GM23338 (cell line): Measurements from ENCODE around the gene TMEM62. TPM values are rescaled to one million over a fixed set of nuclear protein-coding genes. Genes with fewer than 3 reads are reported as not detected.

Experiments
- ATAC-seq: fragments of 200-7000 bp; cut with Tn5 transposase; 3 replicates; pipeline ENCODE4 v1.9.1; 2020
- DNase-seq: peaks from one replicate; pipeline ENCODE4 v3.0.0-alpha.2; 2015; ENCODE audit warnings: low spot score
- H2AFZ ChIP-seq: fragments of 200-600 bp; sonication (generic); 2 replicates; pipeline ENCODE4 v1.8.0; 2016; ENCODE audit warnings: antibody characterized with exemption, mild to moderate bottlenecking, moderate library complexity
- H3F3A ChIP-seq: fragments of 200-600 bp; sonication (generic); replicated peaks from 2 replicates; pipeline ENCODE4 v1.8.0; 2017; ENCODE audit warnings: antibody characterized with exemption, mixed run types, low read depth
- H3K27ac ChIP-seq: fragments of 200-600 bp; sonication (generic); 2 replicates; pipeline ENCODE4 v1.6.1; 2016; ENCODE audit warnings: low read depth
- H3K27me3 ChIP-seq: fragments of 200-600 bp; sonication (generic); 2 replicates; pipeline ENCODE4 v1.8.0; 2016; ENCODE audit warnings: mild to moderate bottlenecking, mixed run types, moderate library complexity; ENCODE audit not compliant: insufficient read depth
- H3K36me3 ChIP-seq: fragments of 200-600 bp; sonication (generic); 2 replicates; pipeline ENCODE4 v1.8.0; 2016; ENCODE audit warnings: mild to moderate bottlenecking; ENCODE audit not compliant: insufficient read depth
- H3K4me1 ChIP-seq: fragments of 200-600 bp; sonication (generic); 2 replicates; pipeline ENCODE4 v1.8.0; 2016; ENCODE audit warnings: mild to moderate bottlenecking, moderate library complexity; ENCODE audit not compliant: insufficient read depth
- H3K4me2 ChIP-seq: fragments of 200-600 bp; sonication (generic); 2 replicates; pipeline ENCODE4 v1.7.1; 2017; ENCODE audit warnings: mixed run types
- H3K4me3 ChIP-seq: fragments of 200-600 bp; sonication (generic); 2 replicates; pipeline ENCODE4 v1.6.1; 2016; ENCODE audit warnings: mixed run types
- H3K79me2 ChIP-seq: fragments of 200-600 bp; sonication (generic); replicated peaks from 2 replicates; pipeline ENCODE4 v1.8.0; 2017; ENCODE audit warnings: mild to moderate bottlenecking; ENCODE audit not compliant: insufficient read depth
- H3K9me2 ChIP-seq: fragments of 200-600 bp; sonication (generic); 2 replicates; pipeline ENCODE4 v1.8.0; 2017; ENCODE audit not compliant: insufficient read depth
- H4K20me1 ChIP-seq: fragments of 200-600 bp; sonication (generic); replicated peaks from 2 replicates; pipeline ENCODE4 v1.8.0; 2017; ENCODE audit warnings: mild to moderate bottlenecking; ENCODE audit not compliant: insufficient read depth
- H3K27ac Mint-ChIP-seq: 2 replicates; pipeline ENCODE4 v1.8.0; 2020; ENCODE audit warnings: inconsistent platforms, mild to moderate bottlenecking, moderate library complexity, mixed read lengths
- H3K27me3 Mint-ChIP-seq: 3 replicates; pipeline ENCODE4 v1.8.0; 2022; ENCODE audit warnings: low read depth, mild to moderate bottlenecking, moderate library complexity, mixed read lengths, inconsistent platforms; ENCODE audit not compliant: insufficient read depth, poor library complexity
- H3K36me3 Mint-ChIP-seq: 3 replicates; pipeline ENCODE4 v1.8.0; 2021; ENCODE audit warnings: low read depth, mild to moderate bottlenecking, inconsistent platforms, moderate library complexity, mixed read lengths
- H3K4me1 Mint-ChIP-seq: 3 replicates; pipeline ENCODE4 v1.8.0; 2020; ENCODE audit warnings: mild to moderate bottlenecking, inconsistent platforms, mixed read lengths
- H3K4me3 Mint-ChIP-seq: 3 replicates; pipeline ENCODE4 v1.8.0; 2021; ENCODE audit warnings: moderate library complexity, mild to moderate bottlenecking, inconsistent platforms, mixed read lengths
- H3K9me3 Mint-ChIP-seq: 3 replicates; pipeline ENCODE4 v1.8.0; 2020; ENCODE audit warnings: moderate library complexity, mild to moderate bottlenecking, inconsistent platforms, mixed read lengths
- CREB1 ChIP-seq: fragments of 250-450 bp; sonication (Bioruptor Pico); IDR thresholded peaks from 2 replicates; pipeline ENCODE4 v1.5.0; 2020; ENCODE audit warnings: low read depth, mild to moderate bottlenecking, moderate library complexity
- EZH2 ChIP-seq: fragments of 200-600 bp; sonication (generic); IDR thresholded peaks from one replicate; pipeline ENCODE4 v1.8.0; 2017; ENCODE audit warnings: antibody characterized with exemption, mild to moderate bottlenecking, low read depth; ENCODE audit not compliant: unreplicated experiment
- EZH2phosphoT487 ChIP-seq: fragments of 200-600 bp; sonication (generic); IDR thresholded peaks from one replicate; pipeline ENCODE4 v1.8.1; 2018; ENCODE audit warnings: antibody characterized with exemption; ENCODE audit not compliant: unreplicated experiment
- JUNB ChIP-seq: IDR thresholded peaks from one replicate; pipeline ENCODE4 v1.6.1; 2016; ENCODE audit warnings: antibody characterized with exemption; ENCODE audit not compliant: unreplicated experiment
- NANOG ChIP-seq: IDR thresholded peaks from 2 replicates; pipeline ENCODE4 v1.6.1; 2016; ENCODE audit warnings: antibody characterized with exemption, borderline replicate concordance
- POLR2AphosphoS5 ChIP-seq: IDR thresholded peaks from 2 replicates; pipeline ENCODE4 v1.6.1; 2016; ENCODE audit warnings: antibody characterized with exemption, low read depth
- STAT1 ChIP-seq: IDR thresholded peaks from one replicate; pipeline ENCODE4 v1.6.1; 2016; ENCODE audit warnings: antibody characterized with exemption; ENCODE audit not compliant: unreplicated experiment
- ZNF114 ChIP-seq: fragments of 250-450 bp; sonication (Bioruptor Pico); IDR thresholded peaks from 2 replicates; pipeline ENCODE4 v1.5.0; 2020; ENCODE audit warnings: mild to moderate bottlenecking, moderate library complexity
- ZNF331 ChIP-seq: fragments of 250-450 bp; sonication (Bioruptor Pico); IDR thresholded peaks from 2 replicates; pipeline ENCODE4 v1.5.0; 2020; ENCODE audit warnings: low read depth, mild to moderate bottlenecking, moderate library complexity
- polyA plus RNA-seq: library from polyadenylated mRNA; unstranded; fragments of >200 nt; fragmentation: Nextera tagmentation; extraction: Ambion mirVana; gene quantifications from 2 replicates; pipeline ENCODE4 v1.2.1, GENCODE V29; 2016
- total RNA-seq: library from RNA; depleted of rRNA; stranded (reverse); fragments of >200 nt; shearing (Covaris generic); gene quantifications from 2 replicates; pipeline ENCODE4 v1.2.3, GENCODE V29; 2014
- TF ChIP-seq, protein P1 (sequence below): fragments of 250-450 bp; sonication (Bioruptor Pico); IDR thresholded peaks from 2 replicates; pipeline ENCODE4 v1.5.0; 2020; ENCODE audit warnings: mild to moderate bottlenecking, moderate library complexity
- TF ChIP-seq, protein P2 (sequence below): IDR thresholded peaks from 2 replicates; pipeline ENCODE4 v1.6.1; 2016; ENCODE audit warnings: antibody characterized with exemption
- TF ChIP-seq, protein P3 (sequence below), 2 experiments: fragments of 200-600 bp in 1 of 2; sonication (generic) in 1 of 2; conservative IDR thresholded peaks; 2 replicates each; pipeline versions ENCODE4 v1.5.1 to v1.6.1; 2016 to 2017; ENCODE audit warnings: antibody characterized with exemption in 2 of 2, low read depth in 2 of 2, mild to moderate bottlenecking in 2 of 2, moderate library complexity in 1 of 2
- TF ChIP-seq, protein P4 (sequence below): IDR thresholded peaks from one replicate; pipeline ENCODE4 v1.6.1; 2018; ENCODE audit warnings: antibody characterized with exemption; ENCODE audit not compliant: unreplicated experiment

The TMEM62 gene
- total and polyA plus RNA-seq, 2 experiments from 2014 or later, result 3.4 to 14.3 TPM

DNA sequence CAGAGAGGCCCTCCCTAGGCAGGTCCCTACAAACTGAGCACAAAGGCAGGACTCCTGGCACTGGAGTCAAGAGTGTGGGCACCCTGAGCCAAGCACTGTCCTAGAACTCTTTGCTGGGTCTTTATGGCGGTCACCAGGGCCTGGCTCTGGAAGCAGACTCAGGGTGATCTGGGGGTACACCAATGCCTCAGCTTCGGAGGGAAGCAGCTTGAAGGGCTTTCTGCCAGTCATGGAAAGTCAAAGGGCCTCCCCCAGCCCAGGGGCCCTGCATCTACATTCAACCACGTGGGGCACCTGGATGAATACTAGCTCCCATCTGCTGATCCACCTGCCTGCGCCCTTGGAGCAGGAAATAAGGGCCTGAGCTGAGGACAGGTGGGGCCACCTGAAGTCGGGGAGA is 80.1 kb downstream of the TMEM62 start:
- no peak overlapping the region for H3K27ac Mint-ChIP-seq

More for the DNA sequence above, 80.1 kb downstream of the TMEM62 start:
- Histone ChIP-seq H3K4me2 (no peak overlapping the region), H3K4me1 (no peaks in the 10 kb centered on the region), H2AFZ (peak overlapping the region; percentile 96; the same call in 1 of the 2 replicates), H4K20me1 (no peaks in the 10 kb centered on the region), H3K36me3 (no peaks in the 10 kb centered on the region), H3K79me2 (no peaks in the 10 kb centered on the region), H3K27me3 (no peaks in the 10 kb centered on the region), H3K9me2 (no peaks in the 10 kb centered on the region), H3K4me3 (no peak overlapping the region), H3K27ac (no peak overlapping the region), H3F3A (no peaks in the 10 kb centered on the region)
- H3K4me1 Mint-ChIP-seq, result peaks cover 12% of the 10 kb centered on the region; the same call in 2 of the 3 replicates
- H3K27me3 Mint-ChIP-seq, result peaks cover 10% of the 10 kb centered on the region
- DNase-seq, result no peak
- no peaks in the 10 kb centered on the region for H3K9me3 Mint-ChIP-seq
- TF ChIP-seq CREB1 (CRISPR knock-in tag) (no peak), NANOG (no peak), STAT1 (no peak), EZH2 (no peak), ZNF114 (CRISPR knock-in tag) (no peak), JUNB (no peak), ZNF331 (CRISPR knock-in tag) (no peak), EZH2phosphoT487 (no peak), POLR2AphosphoS5 (no peak)
- TF ChIP-seq, protein P1, sequence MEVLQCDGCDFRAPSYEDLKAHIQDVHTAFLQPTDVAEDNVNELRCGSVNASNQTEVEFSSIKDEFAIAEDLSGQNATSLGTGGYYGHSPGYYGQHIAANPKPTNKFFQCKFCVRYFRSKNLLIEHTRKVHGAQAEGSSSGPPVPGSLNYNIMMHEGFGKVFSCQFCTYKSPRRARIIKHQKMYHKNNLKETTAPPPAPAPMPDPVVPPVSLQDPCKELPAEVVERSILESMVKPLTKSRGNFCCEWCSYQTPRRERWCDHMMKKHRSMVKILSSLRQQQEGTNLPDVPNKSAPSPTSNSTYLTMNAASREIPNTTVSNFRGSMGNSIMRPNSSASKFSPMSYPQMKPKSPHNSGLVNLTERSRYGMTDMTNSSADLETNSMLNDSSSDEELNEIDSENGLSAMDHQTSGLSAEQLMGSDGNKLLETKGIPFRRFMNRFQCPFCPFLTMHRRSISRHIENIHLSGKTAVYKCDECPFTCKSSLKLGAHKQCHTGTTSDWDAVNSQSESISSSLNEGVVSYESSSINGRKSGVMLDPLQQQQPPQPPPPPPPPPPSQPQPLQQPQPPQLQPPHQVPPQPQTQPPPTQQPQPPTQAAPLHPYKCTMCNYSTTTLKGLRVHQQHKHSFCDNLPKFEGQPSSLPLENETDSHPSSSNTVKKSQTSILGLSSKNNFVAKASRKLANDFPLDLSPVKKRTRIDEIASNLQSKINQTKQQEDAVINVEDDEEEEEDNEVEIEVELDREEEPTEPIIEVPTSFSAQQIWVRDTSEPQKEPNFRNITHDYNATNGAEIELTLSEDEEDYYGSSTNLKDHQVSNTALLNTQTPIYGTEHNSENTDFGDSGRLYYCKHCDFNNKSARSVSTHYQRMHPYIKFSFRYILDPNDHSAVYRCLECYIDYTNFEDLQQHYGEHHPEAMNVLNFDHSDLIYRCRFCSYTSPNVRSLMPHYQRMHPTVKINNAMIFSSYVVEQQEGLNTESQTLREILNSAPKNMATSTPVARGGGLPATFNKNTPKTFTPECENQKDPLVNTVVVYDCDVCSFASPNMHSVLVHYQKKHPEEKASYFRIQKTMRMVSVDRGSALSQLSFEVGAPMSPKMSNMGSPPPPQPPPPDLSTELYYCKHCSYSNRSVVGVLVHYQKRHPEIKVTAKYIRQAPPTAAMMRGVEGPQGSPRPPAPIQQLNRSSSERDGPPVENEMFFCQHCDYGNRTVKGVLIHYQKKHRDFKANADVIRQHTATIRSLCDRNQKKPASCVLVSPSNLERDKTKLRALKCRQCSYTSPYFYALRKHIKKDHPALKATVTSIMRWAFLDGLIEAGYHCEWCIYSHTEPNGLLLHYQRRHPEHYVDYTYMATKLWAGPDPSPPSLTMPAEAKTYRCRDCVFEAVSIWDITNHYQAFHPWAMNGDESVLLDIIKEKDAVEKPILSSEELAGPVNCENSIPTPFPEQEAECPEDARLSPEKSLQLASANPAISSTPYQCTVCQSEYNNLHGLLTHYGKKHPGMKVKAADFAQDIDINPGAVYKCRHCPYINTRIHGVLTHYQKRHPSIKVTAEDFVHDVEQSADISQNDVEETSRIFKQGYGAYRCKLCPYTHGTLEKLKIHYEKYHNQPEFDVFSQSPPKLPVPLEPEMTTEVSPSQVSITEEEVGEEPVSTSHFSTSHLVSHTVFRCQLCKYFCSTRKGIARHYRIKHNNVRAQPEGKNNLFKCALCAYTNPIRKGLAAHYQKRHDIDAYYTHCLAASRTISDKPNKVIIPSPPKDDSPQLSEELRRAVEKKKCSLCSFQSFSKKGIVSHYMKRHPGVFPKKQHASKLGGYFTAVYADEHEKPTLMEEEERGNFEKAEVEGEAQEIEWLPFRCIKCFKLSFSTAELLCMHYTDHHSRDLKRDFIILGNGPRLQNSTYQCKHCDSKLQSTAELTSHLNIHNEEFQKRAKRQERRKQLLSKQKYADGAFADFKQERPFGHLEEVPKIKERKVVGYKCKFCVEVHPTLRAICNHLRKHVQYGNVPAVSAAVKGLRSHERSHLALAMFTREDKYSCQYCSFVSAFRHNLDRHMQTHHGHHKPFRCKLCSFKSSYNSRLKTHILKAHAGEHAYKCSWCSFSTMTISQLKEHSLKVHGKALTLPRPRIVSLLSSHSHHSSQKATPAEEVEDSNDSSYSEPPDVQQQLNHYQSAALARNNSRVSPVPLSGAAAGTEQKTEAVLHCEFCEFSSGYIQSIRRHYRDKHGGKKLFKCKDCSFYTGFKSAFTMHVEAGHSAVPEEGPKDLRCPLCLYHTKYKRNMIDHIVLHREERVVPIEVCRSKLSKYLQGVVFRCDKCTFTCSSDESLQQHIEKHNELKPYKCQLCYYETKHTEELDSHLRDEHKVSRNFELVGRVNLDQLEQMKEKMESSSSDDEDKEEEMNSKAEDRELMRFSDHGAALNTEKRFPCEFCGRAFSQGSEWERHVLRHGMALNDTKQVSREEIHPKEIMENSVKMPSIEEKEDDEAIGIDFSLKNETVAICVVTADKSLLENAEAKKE (CRISPR knock-in tag), result no peak
- TF ChIP-seq, protein P2, sequence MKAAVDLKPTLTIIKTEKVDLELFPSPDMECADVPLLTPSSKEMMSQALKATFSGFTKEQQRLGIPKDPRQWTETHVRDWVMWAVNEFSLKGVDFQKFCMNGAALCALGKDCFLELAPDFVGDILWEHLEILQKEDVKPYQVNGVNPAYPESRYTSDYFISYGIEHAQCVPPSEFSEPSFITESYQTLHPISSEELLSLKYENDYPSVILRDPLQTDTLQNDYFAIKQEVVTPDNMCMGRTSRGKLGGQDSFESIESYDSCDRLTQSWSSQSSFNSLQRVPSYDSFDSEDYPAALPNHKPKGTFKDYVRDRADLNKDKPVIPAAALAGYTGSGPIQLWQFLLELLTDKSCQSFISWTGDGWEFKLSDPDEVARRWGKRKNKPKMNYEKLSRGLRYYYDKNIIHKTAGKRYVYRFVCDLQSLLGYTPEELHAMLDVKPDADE, result no peak
- TF ChIP-seq, protein P3, sequence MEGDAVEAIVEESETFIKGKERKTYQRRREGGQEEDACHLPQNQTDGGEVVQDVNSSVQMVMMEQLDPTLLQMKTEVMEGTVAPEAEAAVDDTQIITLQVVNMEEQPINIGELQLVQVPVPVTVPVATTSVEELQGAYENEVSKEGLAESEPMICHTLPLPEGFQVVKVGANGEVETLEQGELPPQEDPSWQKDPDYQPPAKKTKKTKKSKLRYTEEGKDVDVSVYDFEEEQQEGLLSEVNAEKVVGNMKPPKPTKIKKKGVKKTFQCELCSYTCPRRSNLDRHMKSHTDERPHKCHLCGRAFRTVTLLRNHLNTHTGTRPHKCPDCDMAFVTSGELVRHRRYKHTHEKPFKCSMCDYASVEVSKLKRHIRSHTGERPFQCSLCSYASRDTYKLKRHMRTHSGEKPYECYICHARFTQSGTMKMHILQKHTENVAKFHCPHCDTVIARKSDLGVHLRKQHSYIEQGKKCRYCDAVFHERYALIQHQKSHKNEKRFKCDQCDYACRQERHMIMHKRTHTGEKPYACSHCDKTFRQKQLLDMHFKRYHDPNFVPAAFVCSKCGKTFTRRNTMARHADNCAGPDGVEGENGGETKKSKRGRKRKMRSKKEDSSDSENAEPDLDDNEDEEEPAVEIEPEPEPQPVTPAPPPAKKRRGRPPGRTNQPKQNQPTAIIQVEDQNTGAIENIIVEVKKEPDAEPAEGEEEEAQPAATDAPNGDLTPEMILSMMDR (conservative IDR thresholded peaks at IDR 0.05; ENCODE audit: low read depth in 2 of 2), result no peak
- TF ChIP-seq, protein P4, sequence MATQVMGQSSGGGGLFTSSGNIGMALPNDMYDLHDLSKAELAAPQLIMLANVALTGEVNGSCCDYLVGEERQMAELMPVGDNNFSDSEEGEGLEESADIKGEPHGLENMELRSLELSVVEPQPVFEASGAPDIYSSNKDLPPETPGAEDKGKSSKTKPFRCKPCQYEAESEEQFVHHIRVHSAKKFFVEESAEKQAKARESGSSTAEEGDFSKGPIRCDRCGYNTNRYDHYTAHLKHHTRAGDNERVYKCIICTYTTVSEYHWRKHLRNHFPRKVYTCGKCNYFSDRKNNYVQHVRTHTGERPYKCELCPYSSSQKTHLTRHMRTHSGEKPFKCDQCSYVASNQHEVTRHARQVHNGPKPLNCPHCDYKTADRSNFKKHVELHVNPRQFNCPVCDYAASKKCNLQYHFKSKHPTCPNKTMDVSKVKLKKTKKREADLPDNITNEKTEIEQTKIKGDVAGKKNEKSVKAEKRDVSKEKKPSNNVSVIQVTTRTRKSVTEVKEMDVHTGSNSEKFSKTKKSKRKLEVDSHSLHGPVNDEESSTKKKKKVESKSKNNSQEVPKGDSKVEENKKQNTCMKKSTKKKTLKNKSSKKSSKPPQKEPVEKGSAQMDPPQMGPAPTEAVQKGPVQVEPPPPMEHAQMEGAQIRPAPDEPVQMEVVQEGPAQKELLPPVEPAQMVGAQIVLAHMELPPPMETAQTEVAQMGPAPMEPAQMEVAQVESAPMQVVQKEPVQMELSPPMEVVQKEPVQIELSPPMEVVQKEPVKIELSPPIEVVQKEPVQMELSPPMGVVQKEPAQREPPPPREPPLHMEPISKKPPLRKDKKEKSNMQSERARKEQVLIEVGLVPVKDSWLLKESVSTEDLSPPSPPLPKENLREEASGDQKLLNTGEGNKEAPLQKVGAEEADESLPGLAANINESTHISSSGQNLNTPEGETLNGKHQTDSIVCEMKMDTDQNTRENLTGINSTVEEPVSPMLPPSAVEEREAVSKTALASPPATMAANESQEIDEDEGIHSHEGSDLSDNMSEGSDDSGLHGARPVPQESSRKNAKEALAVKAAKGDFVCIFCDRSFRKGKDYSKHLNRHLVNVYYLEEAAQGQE, result no peak
- no peak for ATAC-seq
- no peaks in the 10 kb centered on the region for H3K36me3 Mint-ChIP-seq
- no peak overlapping the region for H3K4me3 Mint-ChIP-seq
